HEK293 (cell line): ENCODE results near the gene SLC35B1.
"Not testable (repeated sequence)": the region's sequence is repeated elsewhere in the genome, so short reads cannot be mapped to it uniquely, and the experiment has no call there.

Experiments
- CTCF ChIP-seq: fragments of 450-650 bp; formaldehyde crosslinking; IDR thresholded peaks from 2 replicates; pipeline ENCODE4 v1.5.1; 2016; ENCODE audit warnings: missing biosample characterization, missing genetic modification characterization
- GFI1B ChIP-seq: fragments of 450-650 bp; formaldehyde crosslinking; IDR thresholded peaks from 2 replicates; pipeline ENCODE4 v1.5.1; 2016; ENCODE audit warnings: missing biosample characterization, missing genetic modification characterization
- PBX3 ChIP-seq: sonication (generic); formaldehyde crosslinking; IDR thresholded peaks from 2 replicates; pipeline ENCODE4 v1.8.1; 2022; ENCODE audit warnings: mild to moderate bottlenecking, moderate library complexity, missing genetic modification reagents
- REST ChIP-seq: fragments of 450-650 bp; formaldehyde crosslinking; IDR thresholded peaks from 2 replicates; pipeline ENCODE4 v1.5.1; 2016; ENCODE audit warnings: missing biosample characterization, missing genetic modification characterization
- YY1 ChIP-seq: fragments of 450-650 bp; formaldehyde crosslinking; IDR thresholded peaks from 2 replicates; pipeline ENCODE4 v1.5.1; 2018; ENCODE audit warnings: missing biosample characterization, missing genetic modification characterization
- ZNF184 ChIP-seq: fragments of 450-650 bp; IDR thresholded peaks from 2 replicates; pipeline ENCODE4 v1.5.1; 2018; ENCODE audit warnings: missing biosample characterization, mild to moderate bottlenecking, missing genetic modification characterization
- ZNF792 ChIP-seq: fragments of 450-650 bp; formaldehyde crosslinking; IDR thresholded peaks from 2 replicates; pipeline ENCODE4 v1.5.1; 2016; ENCODE audit warnings: missing biosample characterization, missing genetic modification characterization
- TF ChIP-seq, protein P1 (sequence below): fragments of 450-650 bp; formaldehyde crosslinking; IDR thresholded peaks from 2 replicates; pipeline ENCODE4 v1.5.1; 2016; ENCODE audit warnings: missing biosample characterization, missing genetic modification characterization, low read depth

- TF ChIP-seq GFI1B (tag by site-specific recombination); ZNF184 (tag by site-specific recombination); CTCF (tag by site-specific recombination); REST (tag by site-specific recombination); YY1; PBX3 (CRISPR knock-in tag); ZNF792 (tag by site-specific recombination): not testable (repeated sequence)
- TF ChIP-seq, protein P1, sequence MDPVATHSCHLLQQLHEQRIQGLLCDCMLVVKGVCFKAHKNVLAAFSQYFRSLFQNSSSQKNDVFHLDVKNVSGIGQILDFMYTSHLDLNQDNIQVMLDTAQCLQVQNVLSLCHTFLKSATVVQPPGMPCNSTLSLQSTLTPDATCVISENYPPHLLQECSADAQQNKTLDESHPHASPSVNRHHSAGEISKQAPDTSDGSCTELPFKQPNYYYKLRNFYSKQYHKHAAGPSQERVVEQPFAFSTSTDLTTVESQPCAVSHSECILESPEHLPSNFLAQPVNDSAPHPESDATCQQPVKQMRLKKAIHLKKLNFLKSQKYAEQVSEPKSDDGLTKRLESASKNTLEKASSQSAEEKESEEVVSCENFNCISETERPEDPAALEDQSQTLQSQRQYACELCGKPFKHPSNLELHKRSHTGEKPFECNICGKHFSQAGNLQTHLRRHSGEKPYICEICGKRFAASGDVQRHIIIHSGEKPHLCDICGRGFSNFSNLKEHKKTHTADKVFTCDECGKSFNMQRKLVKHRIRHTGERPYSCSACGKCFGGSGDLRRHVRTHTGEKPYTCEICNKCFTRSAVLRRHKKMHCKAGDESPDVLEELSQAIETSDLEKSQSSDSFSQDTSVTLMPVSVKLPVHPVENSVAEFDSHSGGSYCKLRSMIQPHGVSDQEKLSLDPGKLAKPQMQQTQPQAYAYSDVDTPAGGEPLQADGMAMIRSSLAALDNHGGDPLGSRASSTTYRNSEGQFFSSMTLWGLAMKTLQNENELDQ (tag by site-specific recombination) = not testable (repeated sequence)
Measured at GRCh38 chr17:49673679-49674078, 34.1 kb downstream of the SLC35B1 start.
